ENCODE results near the gene TNFAIP2.

DNA sequence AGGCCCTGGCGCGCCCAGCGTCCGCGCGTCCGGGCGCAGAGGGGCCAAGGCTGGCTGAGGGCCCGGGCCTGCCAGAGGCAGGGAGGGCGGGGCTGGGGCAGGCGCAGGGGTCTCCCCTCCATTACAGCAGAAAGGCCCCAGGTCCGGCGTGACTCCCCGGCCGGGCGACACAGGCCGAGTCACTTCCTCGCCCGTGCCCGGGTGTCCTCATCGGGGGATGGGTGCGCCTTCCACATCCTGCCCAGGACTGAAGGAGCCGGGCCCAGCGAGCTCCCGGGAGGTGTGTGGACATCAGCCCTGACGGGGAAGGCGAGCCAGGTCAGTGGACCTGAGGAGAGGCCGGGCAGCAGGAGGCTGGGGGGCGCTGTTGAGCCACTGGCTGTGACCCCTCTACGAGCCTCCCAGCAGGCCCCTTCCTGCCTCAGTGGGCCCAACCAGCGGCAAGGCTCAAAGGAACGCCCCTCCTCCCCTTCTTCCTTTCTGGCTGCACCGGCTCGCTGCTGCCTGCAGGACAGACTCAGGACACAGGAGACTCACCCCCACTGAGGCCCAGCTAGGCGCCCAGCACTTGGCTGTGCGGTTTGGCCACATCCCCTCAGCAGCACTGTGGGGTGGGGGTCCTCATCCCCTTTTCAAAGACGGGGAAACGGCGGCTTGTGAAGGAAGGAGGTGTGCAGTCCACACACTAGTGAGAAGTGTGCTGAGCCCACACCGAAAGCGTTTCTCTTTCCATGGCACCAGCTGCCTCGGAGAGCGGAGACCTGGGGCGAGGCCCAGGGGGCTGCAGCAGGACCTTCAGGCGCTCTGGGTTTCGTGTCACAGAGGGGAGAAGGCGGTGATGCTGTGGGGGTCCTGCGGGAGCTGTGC, 606 bp downstream of the TNFAIP2 start:
- TF ChIP-seq, protein P1, sequence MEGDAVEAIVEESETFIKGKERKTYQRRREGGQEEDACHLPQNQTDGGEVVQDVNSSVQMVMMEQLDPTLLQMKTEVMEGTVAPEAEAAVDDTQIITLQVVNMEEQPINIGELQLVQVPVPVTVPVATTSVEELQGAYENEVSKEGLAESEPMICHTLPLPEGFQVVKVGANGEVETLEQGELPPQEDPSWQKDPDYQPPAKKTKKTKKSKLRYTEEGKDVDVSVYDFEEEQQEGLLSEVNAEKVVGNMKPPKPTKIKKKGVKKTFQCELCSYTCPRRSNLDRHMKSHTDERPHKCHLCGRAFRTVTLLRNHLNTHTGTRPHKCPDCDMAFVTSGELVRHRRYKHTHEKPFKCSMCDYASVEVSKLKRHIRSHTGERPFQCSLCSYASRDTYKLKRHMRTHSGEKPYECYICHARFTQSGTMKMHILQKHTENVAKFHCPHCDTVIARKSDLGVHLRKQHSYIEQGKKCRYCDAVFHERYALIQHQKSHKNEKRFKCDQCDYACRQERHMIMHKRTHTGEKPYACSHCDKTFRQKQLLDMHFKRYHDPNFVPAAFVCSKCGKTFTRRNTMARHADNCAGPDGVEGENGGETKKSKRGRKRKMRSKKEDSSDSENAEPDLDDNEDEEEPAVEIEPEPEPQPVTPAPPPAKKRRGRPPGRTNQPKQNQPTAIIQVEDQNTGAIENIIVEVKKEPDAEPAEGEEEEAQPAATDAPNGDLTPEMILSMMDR (conservative IDR thresholded peaks at IDR 0.05) = peak; percentile 82
- no peak for TF ChIP-seq EZH2 (IDR thresholded peaks at IDR 0.05; ENCODE audit: low read depth)

All from PC-9 (cell line).